ENCODE measurements around the gene SNRPB2. TPM values are rescaled to one million over a fixed set of nuclear protein-coding genes. Genes with fewer than 3 reads are reported as not detected.

Gene SNRPB2
- total RNA-seq, 1 experiment from 2014 or later = 122 TPM

GRCh38 chr20:16714242-16714641, 15.6 kb upstream of the SNRPB2 start:
- in situ Hi-C loops (cut with HindIII; ENCODE audit: low pct_unique_long_range_greater_than_20kb, low sequenced_read_pairs) = no loop called here

GRCh38 chr20:16714751-16715150, 15.1 kb upstream of the SNRPB2 start:
- in situ Hi-C loops (cut with HindIII; ENCODE audit: low pct_unique_long_range_greater_than_20kb, low sequenced_read_pairs) = no loop called here

More at GRCh38 chr20:16714242-16714641, 15.6 kb upstream of the SNRPB2 start:
- no peak for DNase-seq (ENCODE audit: low read depth)

DNA sequence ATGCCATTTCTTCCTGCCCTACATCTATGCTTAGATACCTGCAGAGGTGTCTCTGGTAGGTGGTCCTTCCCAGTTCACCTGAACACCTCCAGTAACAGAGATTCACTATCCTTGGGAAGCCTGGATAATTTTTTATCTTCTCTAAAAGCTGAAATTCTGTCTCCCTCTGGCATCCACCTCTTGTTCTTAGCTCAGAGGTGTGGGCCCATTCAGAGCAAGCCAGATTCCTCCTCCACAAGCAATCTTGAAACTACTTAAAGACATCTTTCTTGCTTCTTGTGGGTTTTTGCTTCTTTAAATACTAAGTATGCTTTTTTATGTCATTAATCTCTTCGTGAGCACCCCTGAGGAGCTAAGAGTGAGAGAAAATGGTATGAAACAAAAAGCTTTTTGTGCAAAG, 10.4 kb upstream of the SNRPB2 start:
- no peak for DNase-seq (ENCODE audit: low read depth)
- in situ Hi-C loops (cut with HindIII; ENCODE audit: low pct_unique_long_range_greater_than_20kb, low sequenced_read_pairs) = no loop called here

More at GRCh38 chr20:16714751-16715150, 15.1 kb upstream of the SNRPB2 start:
- DNase-seq (ENCODE audit: low read depth) = no peak

DNA sequence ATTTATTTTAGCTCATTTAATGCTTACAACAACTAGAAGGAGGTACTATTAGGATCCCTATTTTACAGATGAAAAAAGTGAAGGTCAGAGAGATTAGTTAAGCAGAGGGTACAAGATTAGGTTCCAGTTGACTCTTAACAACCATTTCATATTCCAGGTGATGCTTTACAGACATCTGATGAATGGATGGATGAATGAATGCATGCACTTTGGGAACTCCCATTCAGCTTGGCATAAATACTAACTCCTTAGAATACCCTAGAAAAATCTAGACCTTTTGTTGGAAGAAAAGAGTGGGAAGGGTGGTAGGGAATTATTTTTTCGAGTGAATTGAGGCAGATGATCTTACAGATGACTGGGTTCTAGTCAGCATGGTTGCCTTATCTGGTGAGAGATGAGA, 746 bp upstream of the SNRPB2 start:
- in situ Hi-C loops (cut with HindIII; ENCODE audit: low pct_unique_long_range_greater_than_20kb, low sequenced_read_pairs) = no loop called here
- peak; percentile 4 for DNase-seq (ENCODE audit: low read depth)

DNA sequence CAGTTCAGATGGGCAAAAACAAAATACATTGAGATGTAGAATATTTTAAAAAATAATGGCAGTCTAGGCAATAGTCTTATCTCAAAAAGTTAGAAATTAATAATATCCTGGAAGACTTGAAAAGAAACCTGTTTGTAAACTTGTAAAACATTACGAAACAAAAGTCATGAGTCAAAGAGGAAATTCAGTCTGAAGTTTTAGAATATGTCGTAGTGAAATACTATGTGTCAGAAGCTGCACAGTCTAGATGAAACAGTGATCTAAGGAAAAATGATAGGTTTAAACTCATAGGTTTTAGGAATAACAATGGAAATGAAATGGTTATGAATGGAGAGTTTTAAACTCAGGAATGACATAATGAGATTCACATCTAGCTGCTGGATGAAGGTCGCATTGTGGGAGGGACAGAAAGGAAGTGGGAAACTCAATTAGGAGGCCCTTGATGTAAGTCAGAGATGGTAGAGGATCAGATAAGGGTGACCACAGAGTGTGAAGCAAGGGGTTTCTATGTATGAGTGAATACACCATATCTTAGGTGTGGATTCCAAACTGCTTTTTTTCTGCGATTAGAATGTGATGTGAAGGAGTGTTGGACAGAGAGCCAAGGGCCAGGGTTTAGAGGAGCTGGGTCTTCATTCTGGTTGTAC, 2.8 kb downstream of the SNRPB2 start:
- in situ Hi-C loops (cut with HindIII; ENCODE audit: low pct_unique_long_range_greater_than_20kb, low sequenced_read_pairs) = no loop called here

DNA sequence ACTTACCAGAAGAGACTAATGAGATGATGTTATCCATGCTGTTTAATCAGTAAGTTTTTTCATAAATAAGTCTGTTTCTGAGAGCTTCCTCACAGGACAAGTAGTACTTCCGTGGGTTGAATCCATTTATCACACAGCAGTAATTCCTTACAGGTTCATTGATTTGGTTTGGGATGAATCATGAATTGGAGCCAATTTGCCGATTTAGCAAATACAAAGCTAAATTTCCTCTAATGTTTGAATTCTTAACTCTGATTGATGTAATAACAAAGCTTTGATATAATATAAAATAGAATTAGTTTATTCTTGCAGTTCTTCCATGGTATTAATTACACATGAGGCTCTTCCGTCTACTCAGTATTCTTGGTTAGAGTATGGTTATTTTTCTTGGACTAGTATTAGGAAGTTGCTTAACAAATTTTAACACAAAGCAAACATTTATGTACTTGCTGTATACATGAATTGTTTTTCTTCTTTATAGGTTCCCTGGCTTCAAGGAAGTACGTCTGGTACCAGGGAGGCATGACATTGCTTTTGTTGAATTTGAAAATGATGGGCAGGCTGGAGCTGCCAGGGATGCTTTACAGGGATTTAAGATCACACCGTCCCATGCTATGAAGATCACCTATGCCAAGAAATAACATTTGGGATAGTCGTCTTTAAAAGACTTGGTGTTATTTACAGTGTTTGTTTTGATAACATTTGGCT, 10.7 kb downstream of the SNRPB2 start:
- no peak for DNase-seq (ENCODE audit: low read depth)
- in situ Hi-C loops (cut with HindIII; ENCODE audit: low pct_unique_long_range_greater_than_20kb, low sequenced_read_pairs) = no loop called here

More for the DNA sequence above, 2.8 kb downstream of the SNRPB2 start:
- DNase-seq (ENCODE audit: low read depth) = no peak

GRCh38 chr20:16744178-16744807, 14.5 kb downstream of the SNRPB2 start:
- no peak for DNase-seq (ENCODE audit: low read depth)
- in situ Hi-C loops (cut with HindIII; ENCODE audit: low pct_unique_long_range_greater_than_20kb, low sequenced_read_pairs) = no loop called here

- in situ Hi-C loops (cut with HindIII; ENCODE audit: low pct_unique_long_range_greater_than_20kb, low sequenced_read_pairs) = no loop called here
- DNase-seq (ENCODE audit: low read depth) = no peak
Measured at GRCh38 chr20:16745204-16745603, 15.4 kb downstream of the SNRPB2 start.

DNA sequence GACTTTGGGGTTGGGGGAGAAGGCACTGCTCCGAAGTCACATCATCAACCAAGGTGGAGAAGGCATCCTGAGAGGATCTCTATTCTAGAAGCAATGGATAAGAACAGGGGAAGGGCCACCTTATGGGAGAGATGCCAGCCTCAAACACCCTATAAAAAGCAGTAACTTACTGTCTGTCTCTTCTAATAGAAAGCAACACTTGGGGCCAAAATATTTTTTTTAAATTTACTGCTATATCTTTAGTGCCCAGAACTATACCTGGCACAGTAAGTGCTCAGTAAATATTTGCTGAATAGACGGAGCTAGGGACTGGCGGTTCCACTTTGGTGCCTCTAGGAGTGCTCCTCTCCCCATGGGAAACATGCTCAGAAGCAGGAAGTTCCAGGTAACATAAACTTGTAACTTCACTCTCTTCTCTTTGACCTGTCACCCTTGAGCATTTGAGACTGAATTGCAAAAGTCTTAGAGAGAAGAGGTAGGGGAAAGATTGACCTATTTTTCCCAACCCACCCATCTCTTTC, 17.5 kb downstream of the SNRPB2 start:
- in situ Hi-C loops (cut with HindIII; ENCODE audit: low pct_unique_long_range_greater_than_20kb, low sequenced_read_pairs) = no loop called here
- DNase-seq (ENCODE audit: low read depth) = no peak

GRCh38 chr20:16748308-16748900, 18.6 kb downstream of the SNRPB2 start, which contains the start of gene OTOR:
Gene OTOR, plus strand, starts transcription at chr20:16748358. Its CDS starts 44 bp downstream, at chr20:16748402.
- no peak for DNase-seq (ENCODE audit: low read depth)
- in situ Hi-C loops (cut with HindIII; ENCODE audit: low pct_unique_long_range_greater_than_20kb, low sequenced_read_pairs) = no loop called here

- in situ Hi-C loops (cut with HindIII; ENCODE audit: low pct_unique_long_range_greater_than_20kb, low sequenced_read_pairs) = no loop called here
- no peak for DNase-seq (ENCODE audit: low read depth)
Measured at GRCh38 chr20:16749573-16749972, 19.7 kb downstream of the SNRPB2 start.

DNA sequence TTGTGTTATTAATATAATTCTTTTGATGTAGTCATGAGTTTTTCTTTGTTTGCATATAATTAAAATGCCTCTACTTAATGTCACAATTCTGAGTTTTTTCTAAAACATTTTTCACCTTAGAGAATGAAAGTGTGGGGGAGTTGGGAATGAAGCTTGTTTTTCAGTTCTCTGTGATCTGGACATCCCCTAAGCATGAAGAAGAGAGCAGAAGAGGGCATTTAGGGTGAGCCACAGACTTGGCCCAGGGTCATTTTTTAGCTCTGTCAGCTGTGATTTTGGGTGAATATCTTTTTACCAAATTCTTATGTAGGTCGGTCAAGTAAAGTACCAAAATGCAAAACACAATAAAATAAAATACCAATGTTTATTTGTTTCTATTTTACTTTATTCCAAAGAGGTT, 22.3 kb downstream of the SNRPB2 start:
- in situ Hi-C loops (cut with HindIII; ENCODE audit: low pct_unique_long_range_greater_than_20kb, low sequenced_read_pairs) = no loop called here
- DNase-seq (ENCODE audit: low read depth) = no peak

- in situ Hi-C loops (cut with HindIII; ENCODE audit: low pct_unique_long_range_greater_than_20kb, low sequenced_read_pairs) = no loop called here
- DNase-seq (ENCODE audit: low read depth) = no peak
Measured at GRCh38 chr20:16752901-16753300, 23.1 kb downstream of the SNRPB2 start.

DNA sequence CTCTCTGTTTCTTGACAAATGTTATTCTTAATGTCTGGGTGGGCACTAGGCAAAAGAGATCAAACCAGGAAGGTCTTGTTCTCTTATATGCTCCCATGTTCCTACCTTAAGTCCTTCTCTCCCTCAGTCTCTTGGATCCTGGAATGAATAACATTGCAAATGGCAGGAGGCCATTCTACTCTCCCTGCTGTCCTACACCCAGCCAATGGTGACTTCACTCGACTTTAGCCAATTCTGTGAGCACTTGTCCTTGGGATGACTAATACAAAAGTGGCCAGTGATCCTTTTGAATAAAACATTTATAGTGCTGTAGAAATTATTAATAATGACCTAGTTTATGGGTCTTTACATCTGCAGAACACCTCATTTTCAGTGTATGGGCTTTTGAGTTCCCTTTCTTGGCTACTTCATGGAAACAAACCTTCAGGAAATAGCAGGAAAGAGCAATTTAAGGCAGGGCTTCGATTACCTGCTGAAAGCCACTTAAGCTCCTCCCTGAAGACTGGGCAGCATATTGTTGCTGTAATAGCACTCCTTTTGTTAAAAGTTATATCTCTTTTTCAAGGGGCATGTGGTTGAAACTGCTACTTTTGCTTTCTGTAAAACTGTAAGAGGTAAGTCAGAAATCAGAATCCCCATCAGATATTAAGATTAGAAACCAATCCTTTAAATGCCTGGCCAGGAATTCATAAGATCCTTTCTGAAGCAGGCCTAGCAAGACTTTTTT, 28.8 kb downstream of the SNRPB2 start:
- in situ Hi-C loops (cut with HindIII; ENCODE audit: low pct_unique_long_range_greater_than_20kb, low sequenced_read_pairs) = no loop called here
- no peak for DNase-seq (ENCODE audit: low read depth)

- DNase-seq (ENCODE audit: low read depth) = no peak
- in situ Hi-C loops (cut with HindIII; ENCODE audit: low pct_unique_long_range_greater_than_20kb, low sequenced_read_pairs) = no loop called here
Measured at GRCh38 chr20:16759181-16759563, 29.3 kb downstream of the SNRPB2 start.

- no peak for DNase-seq (ENCODE audit: low read depth)
- in situ Hi-C loops (cut with HindIII; ENCODE audit: low pct_unique_long_range_greater_than_20kb, low sequenced_read_pairs) = no loop called here
Measured at GRCh38 chr20:16760431-16761304, 30.8 kb downstream of the SNRPB2 start.

GRCh38 chr20:16761305-16761829, 31.5 kb downstream of the SNRPB2 start:
- in situ Hi-C loops (cut with HindIII; ENCODE audit: low pct_unique_long_range_greater_than_20kb, low sequenced_read_pairs) = no loop called here
- peak; percentile 54 for DNase-seq (ENCODE audit: low read depth)
